ENCODE results near the gene ADARB2. TPM values are rescaled to one million over a fixed set of nuclear protein-coding genes. Genes with fewer than 3 reads are reported as not detected.

The ADARB2 gene
- total RNA-seq, 6 donors from 2014 or later: 0.69 to 5.2 (median 1.8) TPM

- Histone ChIP-seq H3K36me3 (no peaks in the 10 kb centered on the region), H3K4me3 (no peak overlapping the region), H3K9me3 (no peaks in the 10 kb centered on the region), H3K27me3 (peaks cover 0 to 8% (median 2%) of the 10 kb centered on the region in 4 donors), H3K4me1 (peaks cover 0 to 3% (median 0%) of the 10 kb centered on the region in 4 donors), H3K27ac (no peak overlapping the region)
- ATAC-seq (ENCODE audit: low FRiP score in 2 of 2) (no peak), DNase-seq (no peak)
- TF ChIP-seq POLR2A (IDR thresholded peaks at IDR 0.05): no peak
- TF ChIP-seq POLR2AphosphoS5 (IDR thresholded peaks at IDR 0.05): no peak
- TF ChIP-seq EP300 (IDR thresholded peaks at IDR 0.05): no peak
- TF ChIP-seq, protein P1, sequence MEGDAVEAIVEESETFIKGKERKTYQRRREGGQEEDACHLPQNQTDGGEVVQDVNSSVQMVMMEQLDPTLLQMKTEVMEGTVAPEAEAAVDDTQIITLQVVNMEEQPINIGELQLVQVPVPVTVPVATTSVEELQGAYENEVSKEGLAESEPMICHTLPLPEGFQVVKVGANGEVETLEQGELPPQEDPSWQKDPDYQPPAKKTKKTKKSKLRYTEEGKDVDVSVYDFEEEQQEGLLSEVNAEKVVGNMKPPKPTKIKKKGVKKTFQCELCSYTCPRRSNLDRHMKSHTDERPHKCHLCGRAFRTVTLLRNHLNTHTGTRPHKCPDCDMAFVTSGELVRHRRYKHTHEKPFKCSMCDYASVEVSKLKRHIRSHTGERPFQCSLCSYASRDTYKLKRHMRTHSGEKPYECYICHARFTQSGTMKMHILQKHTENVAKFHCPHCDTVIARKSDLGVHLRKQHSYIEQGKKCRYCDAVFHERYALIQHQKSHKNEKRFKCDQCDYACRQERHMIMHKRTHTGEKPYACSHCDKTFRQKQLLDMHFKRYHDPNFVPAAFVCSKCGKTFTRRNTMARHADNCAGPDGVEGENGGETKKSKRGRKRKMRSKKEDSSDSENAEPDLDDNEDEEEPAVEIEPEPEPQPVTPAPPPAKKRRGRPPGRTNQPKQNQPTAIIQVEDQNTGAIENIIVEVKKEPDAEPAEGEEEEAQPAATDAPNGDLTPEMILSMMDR (IDR thresholded peaks at IDR 0.05): no peak
- 88 to 93% methylated on average over 5 of the region's 5 CpGs for WGBS, 2 donors
Measured at GRCh38 chr10:1605121-1605520, 132.2 kb downstream of the ADARB2 start.

- no peaks in the 10 kb centered on the region for H3K36me3 ChIP-seq
- H3K27me3 ChIP-seq: peaks cover 0 to 7% (median under 1%) of the 10 kb centered on the region in 4 donors
- H3K4me1 ChIP-seq: peaks cover 0 to 3% (median 0%) of the 10 kb centered on the region in 4 donors
- no peak overlapping the region for H3K27ac ChIP-seq
- DNase-seq (no peak), ATAC-seq (ENCODE audit: low FRiP score in 2 of 2) (no peak)
- H3K4me3 ChIP-seq: no peak overlapping the region
- no peaks in the 10 kb centered on the region for H3K9me3 ChIP-seq
- TF ChIP-seq POLR2AphosphoS5 (IDR thresholded peaks at IDR 0.05) (no peak), EP300 (IDR thresholded peaks at IDR 0.05) (no peak), POLR2A (IDR thresholded peaks at IDR 0.05) (no peak)
- TF ChIP-seq, protein P1 (IDR thresholded peaks at IDR 0.05): no peak
- WGBS, 2 donors: 40 to 49% methylated on average over 7 of the region's 7 CpGs
Measured at GRCh38 chr10:1604246-1604645, 133.1 kb downstream of the ADARB2 start.

GRCh38 chr10:1603181-1603580 lies 134.1 kb downstream of the ADARB2 start:
- H3K36me3 ChIP-seq: no peaks in the 10 kb centered on the region
- H3K27me3 ChIP-seq: no peaks in the 10 kb centered on the region
- no peaks in the 10 kb centered on the region for H3K4me1 ChIP-seq
- no peak overlapping the region for H3K27ac ChIP-seq
- H3K4me3 ChIP-seq: no peak overlapping the region
- TF ChIP-seq EP300 (IDR thresholded peaks at IDR 0.05) (no peak), POLR2AphosphoS5 (IDR thresholded peaks at IDR 0.05) (no peak), POLR2A (IDR thresholded peaks at IDR 0.05) (no peak)
- TF ChIP-seq, protein P1 (IDR thresholded peaks at IDR 0.05): no peak
- WGBS, 2 donors: 83 to 91% methylated on average over 8 to 15 of the region's 15 CpGs
- peak in 1 of 2 donors; percentile 3 for ATAC-seq (ENCODE audit: low FRiP score in 2 of 2)
- no peaks in the 10 kb centered on the region for H3K9me3 ChIP-seq
- no peak for DNase-seq

DNA sequence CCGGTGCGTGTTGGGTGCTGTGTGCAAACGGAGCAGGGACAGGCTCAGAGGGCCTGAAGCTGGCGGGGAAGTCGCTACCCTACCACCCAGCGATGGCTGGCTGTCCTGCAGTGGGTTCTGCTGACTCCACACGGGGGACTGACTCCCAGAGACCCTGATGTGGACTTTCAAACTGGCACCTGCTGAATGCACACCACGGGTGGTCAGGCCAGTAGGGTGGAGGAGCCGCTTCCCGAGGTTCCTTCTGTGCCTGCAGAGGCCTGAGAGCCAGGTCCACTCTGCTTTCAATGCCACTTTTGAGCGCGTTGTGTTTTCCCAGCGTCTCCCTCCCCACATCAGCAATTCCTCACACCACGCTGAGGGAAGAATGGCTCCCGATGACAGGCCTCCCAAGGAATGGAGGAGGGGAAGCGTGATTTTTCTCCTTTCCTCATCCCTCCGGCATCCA lies 135.3 kb downstream of the ADARB2 start:
- DNase-seq: no peak
- 69 to 82% methylated on average over 10 to 16 of the region's 17 CpGs for WGBS, 2 donors
- Histone ChIP-seq H3K4me1 (no peaks in the 10 kb centered on the region), H3K27me3 (no peaks in the 10 kb centered on the region), H3K36me3 (no peaks in the 10 kb centered on the region), H3K27ac (no peak overlapping the region), H3K4me3 (no peak overlapping the region), H3K9me3 (no peaks in the 10 kb centered on the region)
- no peak for ATAC-seq (ENCODE audit: low FRiP score in 2 of 2)
- TF ChIP-seq EP300 (IDR thresholded peaks at IDR 0.05) (no peak), POLR2A (IDR thresholded peaks at IDR 0.05) (no peak), POLR2AphosphoS5 (IDR thresholded peaks at IDR 0.05) (no peak)
- TF ChIP-seq, protein P1 (IDR thresholded peaks at IDR 0.05): no peak

- DNase-seq: no peak
- no peaks in the 10 kb centered on the region for H3K4me1 ChIP-seq
- 65 to 67% methylated on average over 10 of the region's 10 CpGs for WGBS, 2 donors
- no peak overlapping the region for H3K27ac ChIP-seq
- no peaks in the 10 kb centered on the region for H3K27me3 ChIP-seq
- no peaks in the 10 kb centered on the region for H3K36me3 ChIP-seq
- H3K9me3 ChIP-seq: no peaks in the 10 kb centered on the region
- TF ChIP-seq, protein P1 (IDR thresholded peaks at IDR 0.05): no peak
- TF ChIP-seq EP300 (IDR thresholded peaks at IDR 0.05) (no peak), POLR2AphosphoS5 (IDR thresholded peaks at IDR 0.05) (no peak), POLR2A (IDR thresholded peaks at IDR 0.05) (no peak)
- no peak for ATAC-seq (ENCODE audit: low FRiP score in 2 of 2)
- H3K4me3 ChIP-seq: no peak overlapping the region
Measured at GRCh38 chr10:1601406-1601805, 135.9 kb downstream of the ADARB2 start.
